Activated CD4-positive, alpha-beta T cell treated with anti-CD3 and anti-CD28 coated beads for 48 hours (primary cell): ENCODE measurements around the gene TIFAB.
"Not testable (repeated sequence)": the region's sequence is repeated elsewhere in the genome, so short reads cannot be mapped to it uniquely, and the experiment has no call there.

ENCODE experiments used
- DNase-seq: peaks from one replicate; pipeline ENCODE4 v3.0.0-alpha.2; 2020

TIFAB gene, protein sequence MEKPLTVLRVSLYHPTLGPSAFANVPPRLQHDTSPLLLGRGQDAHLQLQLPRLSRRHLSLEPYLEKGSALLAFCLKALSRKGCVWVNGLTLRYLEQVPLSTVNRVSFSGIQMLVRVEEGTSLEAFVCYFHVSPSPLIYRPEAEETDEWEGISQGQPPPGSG

DNA sequence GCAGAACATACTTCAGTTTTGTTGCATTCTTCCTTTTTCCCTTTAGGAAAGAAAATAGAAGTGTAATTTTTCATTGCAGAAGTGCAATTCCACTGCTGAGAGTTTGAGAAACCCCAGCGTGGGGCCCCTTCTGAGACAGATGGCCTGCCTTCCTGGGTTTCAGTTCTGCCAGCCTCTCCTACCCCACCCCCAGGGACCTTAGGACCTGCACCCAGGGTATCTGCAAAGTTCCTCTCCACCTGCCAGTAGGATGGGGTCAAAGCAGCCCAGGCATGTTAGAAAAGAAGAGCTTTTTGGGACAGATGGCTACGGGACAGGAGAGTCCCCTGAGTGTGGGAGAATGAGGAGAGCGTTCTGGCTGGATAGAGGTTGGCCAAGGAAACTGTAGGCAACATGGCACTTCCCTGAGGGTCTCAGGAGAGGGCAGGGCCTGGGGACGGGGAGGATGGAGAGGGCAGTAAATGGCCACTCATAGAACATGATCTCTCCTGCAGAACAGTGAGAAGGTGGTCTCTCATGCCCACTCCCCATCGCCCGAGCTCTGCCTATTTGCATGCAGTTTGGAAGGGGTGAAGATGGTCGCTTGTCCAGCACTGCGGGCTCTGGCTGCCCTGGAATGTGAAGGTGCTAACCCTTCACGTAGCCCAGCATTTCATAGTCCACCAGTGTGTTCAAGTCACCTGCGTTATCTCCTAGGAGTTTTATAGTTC lies at the start of gene TIFAB:
Gene TIFAB, minus strand, starts transcription at position 31 of the 710 bp plus-strand sequence. CDS start 2,412 bp downstream, outside the sequence.
- no peak for DNase-seq

DNA sequence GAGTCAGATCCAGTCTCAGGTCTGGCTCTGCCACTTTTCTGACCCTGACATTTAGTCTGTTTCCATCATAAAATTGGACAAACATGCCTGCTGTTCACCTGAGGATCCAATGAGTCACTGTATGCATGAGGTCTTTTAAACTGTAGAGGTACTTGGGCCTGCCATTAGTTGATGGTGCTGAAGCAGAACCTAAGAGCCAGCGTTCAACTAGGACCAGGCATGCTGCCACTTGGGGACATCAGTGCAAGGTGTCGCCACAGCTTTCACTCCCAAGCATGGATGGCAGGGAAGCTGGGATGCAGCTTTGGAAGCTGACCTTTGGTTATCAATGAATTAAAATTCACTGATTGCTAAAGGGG lies 46.5 kb upstream of the TIFAB start:
- DNase-seq: no peak

DNA sequence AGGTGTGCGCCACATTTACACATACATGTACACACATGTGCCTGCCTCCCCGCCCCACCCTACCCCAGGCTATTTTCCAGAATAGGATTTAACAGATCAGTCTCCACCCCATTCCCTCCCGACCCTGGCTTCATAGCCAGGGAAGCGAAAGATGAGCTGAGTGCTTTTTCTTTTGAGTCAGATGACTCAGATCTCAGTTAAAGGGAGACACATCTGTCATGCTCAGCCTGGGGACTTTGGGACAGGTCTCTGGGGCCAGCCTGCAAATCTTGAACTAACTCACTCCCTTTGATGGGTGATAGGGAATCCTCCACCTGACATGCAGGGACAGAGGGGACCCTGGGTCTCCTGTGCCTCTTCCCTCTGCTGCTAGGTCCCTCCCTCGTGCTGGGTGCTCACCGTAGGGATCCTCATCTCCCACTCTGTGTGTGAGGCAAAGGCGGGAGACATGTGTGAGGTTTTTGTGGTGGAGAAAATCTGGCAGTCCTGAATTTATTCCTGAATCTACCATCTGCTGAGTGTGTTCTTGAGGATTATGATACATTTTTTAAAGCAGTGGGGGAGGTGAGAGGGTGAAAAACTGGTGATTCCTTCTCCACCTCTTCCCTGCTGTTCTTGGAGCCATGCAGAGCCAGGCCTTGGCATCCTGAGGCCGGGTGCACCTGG lies 46.0 kb upstream of the TIFAB start:
- DNase-seq: no peak

DNA sequence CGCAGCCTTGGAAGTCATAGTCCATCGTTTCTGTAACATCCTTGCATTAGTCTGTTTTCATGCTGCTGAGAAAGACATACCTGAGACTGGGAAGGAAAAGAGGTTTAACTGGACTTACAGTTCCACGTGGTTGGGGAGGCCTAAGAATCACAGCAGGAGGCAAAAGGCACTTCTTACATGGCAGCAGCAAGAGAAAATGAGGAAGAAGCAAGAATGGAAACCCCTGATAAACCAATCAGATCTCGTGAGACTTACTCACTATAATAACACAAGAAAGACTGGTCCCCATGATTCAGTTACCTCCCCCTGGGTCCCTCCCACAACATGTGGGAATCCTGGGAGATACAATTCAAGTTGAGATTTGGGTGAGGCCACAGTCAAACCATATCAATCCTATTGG lies 43.4 kb upstream of the TIFAB start:
- DNase-seq: not testable (repeated sequence)

DNA sequence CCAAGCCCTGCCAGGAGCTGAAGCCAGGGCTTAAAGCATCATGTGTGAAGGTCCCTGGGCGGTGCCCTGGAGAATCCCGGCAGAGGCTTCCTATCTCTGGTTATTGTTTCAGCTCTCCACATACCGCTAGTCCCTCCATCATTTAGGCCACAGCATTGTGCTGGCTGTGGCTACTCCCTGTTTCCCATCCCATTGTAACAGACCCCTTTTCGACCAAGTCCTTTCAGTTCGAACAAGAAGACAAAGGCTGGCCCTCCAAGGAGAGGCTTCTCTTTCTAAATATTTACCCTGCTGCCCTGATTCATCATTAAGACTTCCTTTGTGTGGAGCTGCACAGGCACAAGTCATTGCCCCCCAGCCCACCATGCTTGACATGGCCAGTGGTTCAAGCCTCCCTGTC lies 42.0 kb upstream of the TIFAB start:
- DNase-seq: no peak

DNA sequence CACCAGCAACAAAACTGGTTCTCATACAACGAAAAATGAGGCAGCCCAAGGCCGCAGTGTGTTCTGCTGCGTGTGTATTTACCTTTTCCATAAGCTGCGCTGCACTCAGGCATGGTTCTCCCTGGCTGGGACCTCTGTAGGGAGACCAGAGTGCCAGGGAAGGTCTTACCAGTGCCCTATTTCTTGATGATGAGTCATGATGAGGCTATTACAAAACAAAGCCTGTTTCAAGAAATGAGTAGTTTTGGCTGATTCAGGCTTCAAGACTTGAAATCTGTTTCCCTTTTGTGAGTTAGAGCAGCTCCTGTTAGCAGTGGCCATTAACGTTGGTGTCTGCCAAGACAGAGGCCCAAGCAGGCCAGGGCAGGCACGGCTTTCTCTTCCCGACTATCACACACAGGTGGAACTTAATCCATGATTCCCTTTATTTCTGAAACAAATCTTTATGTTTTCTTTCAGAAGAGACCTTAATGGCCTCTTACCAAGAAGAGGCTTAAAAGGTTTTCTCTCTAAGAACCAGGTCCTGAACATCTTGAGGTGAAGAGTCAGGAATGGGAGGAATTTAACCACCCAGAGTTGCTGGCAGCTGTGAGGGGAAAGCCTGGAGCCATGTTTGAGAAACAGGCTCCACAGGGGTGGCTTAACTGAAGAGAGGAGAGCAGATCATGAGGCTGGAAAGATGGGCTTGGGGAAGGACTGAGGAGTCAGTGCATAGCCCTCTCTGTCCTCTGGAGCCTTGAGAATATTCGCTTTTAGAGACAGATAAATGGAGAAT lies 41.4 kb upstream of the TIFAB start:
- no peak for DNase-seq

DNA sequence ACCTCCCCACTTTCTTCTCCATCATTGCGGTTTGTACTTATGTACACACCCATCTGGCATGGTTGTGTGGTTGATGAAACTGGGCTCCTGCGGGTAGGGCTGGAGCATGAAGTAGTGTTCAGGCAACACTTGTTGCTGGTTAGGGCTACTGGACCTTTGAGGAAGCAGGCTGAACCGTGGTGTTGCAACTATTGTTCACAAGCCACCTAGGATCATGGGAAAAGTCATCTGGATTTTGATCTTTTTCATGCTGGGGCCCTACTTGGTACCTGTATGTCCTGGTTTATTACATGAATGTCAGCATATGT lies 40.1 kb upstream of the TIFAB start:
- no peak for DNase-seq

DNA sequence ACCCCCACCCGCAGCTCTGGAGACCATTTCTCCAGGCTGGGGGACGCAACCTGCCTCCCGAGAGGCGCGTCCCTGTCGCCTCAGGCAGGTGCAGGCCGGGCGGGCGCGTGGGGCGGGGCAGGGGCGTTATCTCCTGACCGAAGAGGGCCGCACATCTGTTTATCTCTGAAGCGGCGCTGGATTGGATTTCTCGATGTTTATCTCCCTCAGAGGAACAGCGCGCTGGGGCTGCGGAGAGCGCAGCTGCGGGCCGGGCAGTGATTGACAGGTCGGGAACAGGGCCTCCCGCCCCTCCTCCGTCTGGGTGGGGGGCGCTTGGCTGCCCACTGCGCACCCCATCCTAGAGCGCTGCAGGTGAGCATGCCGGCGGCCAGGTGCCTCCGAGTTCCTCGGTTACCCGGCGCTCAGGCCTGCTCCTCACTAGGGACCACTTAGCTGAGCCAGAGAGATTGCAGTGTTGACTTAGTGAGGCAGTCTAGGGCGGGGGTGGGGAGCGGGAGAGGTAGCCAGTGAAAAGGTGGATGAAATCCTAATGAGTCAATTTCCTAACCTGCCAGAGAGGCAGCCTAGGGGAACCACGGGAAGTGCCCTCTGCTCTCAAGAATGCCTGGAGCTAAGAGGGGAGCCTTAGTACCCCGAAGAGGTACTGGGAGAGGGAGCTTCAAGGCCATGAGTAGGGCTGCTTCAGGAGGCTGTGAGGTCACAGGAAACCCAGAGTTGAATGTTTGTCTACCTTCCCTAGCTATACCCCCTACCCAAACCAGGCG lies 39.6 kb upstream of the TIFAB start:
- DNase-seq: no peak

DNA sequence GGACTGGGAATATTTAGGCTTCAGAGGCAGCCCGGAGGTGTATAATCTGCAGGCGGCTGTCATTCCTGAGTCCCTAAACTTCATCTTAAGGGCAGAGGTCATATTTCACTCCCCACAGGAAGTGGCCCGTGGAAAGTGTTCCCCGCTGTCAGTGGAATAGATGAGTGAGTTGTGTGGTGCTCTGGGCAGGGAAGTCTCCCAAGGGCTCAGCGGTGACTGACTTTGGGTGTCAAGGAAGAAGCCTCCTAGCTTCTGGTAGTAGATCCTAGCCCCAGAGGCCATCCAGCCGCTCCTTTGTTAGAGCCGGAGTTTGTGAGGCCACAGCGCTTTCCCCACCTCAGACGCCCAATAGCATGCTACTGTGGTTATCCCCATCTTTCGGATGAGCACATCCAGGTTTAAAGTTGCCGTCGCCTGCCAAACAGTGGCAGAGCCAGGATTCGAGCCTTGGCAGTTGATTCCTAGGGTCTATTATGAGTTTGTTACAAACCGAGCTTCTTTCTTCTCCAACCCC lies 38.9 kb upstream of the TIFAB start:
- DNase-seq: no peak

DNA sequence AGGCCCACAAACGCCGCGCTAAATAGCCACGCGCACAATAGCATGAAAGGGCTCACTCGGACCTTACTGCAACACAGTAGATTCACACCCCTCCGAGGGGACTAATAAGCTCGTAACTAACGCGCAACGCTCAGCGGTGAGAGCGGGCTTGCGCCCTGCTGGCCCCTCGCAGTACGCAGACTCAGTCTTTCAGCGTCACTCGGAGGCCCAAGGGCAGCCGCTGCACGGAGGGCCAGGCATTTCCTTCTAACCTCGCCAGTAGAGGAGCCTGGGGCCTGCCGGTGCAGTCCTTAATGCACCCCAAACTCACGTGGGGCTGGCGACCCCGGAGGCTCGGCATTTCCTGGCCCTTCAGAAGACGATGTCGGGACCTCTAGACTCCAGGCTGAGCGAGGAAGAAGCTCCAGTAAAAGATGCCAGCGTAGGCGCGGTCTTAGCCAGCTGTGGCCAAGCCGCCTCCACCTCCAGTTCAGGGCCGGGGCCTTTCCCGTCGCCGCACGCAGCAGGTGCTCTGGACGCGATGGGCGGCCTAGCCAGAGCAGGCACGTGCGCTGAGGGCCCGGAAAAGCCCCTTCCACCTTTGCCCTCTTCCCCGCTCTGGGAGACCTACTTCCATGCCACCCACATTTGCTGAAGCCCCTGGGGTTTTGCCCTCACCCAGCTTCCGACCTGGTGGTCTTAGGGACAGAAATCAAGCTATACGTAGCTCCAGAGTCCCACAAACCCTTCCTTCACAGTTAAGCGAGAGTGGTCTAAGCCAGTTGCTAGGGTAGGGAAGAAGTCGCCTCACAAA lies 38.3 kb upstream of the TIFAB start:
- DNase-seq: no peak

DNA sequence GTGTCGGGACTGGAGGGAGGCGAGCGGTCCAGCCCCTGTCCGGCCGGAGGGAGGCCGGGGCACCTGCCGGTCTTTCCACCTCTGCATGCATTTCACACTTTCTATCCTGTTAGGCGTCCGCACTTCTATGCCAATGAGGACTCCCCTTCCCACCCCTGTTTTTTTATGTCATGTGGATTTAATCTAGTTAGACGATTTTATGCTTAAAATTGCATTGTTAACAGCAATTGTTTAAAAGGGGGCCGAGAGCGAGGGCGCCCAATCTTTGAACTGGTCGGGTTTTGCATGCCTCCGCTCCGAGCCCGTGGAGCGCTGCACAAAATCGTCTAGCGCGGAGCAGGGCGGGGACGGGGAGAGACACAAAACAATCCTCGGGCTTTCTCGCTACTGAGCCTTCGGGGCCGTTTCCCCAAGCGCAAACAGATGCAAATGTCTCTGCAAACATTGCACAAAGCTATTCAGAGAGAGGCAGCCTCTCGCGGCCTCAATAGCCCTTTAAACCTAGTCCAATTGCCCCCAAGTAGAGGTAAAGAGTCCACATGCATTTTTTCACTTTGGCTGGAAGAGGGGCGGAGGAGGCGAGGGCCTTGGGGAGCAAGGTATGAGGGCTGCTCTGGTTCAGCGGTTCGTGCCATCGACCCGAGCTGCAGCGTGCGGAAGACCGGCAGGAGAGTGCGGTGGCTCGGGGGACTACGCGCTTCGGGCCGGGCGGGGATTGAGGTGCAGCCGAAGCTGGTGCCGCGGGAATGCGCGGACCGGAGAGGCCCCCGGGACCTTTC lies 37.5 kb upstream of the TIFAB start:
- DNase-seq: peak; percentile 21

DNA sequence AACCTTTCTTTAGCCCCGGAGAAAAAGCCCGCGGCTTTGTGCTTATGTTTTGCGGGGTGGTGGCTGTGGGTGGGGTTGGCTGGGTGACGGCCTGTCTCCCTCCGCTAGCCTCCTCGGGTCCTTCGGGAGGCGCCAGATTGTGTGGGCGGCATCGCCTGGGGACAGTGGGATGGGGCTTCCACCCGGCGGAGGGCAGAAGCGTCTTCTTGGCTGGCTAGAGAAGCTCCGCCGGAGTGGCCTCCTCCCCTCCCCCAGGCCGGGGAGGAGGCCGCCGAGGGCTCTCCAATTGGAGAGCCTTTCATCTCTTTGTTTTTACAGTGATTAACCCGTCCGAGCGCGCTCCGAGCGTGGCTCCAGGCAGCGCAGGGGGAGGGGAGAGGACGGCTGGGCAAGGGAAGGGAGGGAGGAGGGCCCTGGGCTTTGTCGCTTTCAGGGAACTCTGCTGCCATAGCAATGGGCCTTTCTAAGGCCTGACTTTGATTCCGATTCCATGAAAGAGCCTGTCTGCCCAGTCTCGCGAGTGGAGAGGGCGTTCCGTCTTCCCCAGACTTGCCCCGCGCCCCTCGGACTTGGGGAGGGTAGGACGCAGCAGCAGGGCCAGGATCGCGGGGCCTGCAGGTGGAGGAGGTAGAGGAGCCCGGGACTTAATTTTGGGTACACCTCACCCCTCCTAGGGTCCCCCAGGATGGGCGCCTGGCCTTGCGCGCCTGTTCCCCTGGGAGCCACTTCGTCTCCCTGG lies 36.7 kb upstream of the TIFAB start:
- DNase-seq: no peak

DNA sequence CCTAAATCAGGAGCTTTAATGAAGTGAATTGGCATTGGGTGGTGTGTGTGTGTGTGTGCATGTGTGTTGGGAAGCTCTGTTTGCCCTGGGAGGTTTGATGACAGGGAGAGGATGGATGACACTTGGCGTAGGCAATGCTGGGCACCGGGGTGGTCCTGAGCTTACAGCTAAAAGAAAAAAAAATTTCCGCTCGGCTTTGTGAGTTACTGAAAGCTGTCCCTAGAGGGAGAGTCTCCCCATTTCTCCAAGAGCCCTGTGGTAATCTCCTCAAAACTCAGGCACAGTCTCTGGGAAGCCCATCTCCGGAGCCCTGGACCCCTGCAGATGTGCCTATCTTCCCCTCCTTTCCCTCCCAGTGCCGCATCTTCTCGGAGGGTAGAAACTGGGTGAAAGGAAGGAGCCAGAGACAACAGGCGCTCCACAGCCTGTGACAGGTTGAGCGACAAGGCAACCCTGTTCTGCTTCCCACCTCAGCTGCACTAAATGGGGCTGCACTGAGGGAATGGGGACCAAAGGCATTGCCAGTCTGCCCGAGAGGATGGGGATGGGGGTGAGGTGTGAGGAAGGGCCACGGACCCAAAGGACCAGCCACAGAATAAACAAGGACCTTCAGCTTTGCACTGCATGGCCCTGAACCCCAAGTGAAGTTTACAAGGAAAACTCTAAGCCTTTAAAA lies 35.8 kb upstream of the TIFAB start:
- no peak for DNase-seq

DNA sequence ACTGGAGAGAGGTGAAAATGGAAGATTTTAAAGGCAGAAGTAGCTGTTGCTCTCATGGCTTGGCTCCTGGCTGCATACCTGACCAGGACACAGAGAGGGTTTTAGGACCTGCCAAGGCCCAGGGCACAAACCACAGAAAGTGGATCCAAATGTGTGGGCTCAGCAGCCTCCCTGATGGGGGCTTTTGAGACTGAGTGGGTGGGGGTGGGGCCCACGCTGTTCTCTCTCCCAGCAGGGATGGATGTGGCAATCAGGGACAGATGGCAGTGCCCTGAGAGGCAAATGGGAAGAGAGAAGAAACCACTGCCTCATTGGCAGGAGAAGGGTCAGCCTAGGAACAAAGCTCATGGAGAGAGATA lies 34.9 kb upstream of the TIFAB start:
- DNase-seq: no peak

DNA sequence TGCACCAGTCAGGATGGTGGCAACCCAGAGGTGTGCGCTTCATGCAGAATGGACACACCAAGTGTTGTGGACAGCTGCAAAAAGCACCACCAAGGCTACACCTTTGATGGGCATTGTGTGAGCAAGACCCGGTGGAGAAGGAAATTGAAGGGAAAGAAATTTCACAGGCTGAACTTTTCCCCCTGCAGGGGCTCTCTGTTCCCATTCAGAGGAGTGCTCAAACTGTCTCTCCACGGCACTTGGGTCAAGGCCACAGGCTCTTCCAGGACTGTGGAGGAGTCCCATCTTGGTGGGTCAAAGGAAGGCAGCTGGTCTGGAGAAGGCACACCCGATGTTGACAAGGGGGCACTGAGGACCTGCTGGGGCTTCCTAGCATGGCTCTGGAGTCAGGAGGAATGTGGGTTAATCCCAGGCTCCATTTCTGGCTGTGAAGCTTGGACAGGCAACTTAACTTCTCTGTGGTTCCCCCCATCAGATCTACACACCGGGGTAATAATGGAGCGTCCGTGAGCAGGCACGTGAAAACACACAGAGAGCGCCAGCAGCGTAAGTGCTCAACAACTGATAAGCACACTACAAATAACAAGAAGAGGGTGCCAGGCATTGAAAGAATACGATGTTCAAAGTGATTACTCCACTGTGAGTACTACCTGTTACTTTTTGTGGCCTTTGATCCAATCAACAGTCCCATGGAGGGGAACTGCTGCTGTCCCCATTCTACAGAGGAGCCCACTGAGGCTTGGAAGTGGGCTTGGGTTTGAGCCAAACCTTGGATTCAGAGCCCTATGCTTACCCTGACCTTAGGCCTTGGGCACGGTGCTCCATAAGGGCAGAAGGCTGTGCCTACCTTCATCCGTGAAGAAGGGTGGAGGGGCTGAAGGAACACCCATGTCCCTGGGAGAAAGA lies 34.2 kb upstream of the TIFAB start:
- no peak for DNase-seq

DNA sequence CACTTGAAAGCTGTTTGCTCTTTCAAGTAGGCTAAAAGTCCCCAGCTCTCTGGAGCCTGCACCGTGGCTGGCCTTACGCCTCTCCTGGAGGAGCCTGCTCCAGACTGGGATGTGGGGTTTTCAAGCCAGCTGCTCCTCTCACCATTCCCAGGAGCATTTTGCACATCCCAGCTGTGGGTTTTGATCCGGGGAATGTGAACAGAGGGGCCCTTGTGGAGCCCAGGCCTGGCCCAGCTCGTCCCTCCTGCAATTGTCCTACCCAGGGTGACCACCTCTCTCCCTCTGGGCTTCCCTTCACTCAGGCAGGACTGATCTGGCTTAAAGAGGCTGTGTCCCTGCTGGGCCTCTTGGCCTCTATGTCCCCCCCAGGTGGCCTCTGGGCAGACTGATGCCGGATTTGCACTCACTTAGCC lies 32.5 kb upstream of the TIFAB start:
- DNase-seq: no peak

DNA sequence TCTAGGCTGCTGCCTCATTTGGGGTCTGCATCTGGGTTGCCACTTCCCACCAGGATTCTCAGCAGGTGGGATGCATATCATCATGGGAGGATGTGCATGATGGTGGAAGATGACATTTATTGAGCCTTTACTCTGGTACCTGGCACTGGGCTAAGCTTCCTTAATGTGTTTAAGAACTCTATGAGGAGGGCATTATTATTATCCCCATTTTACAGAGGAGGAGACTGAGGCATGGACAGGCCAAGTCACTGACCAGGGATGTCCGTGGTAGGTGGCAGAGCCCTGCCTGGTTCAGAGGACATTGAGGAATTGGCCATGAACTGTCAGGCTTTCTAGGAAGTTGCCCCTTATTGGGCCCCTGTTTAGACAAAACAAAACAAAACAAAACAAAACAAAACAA lies 31.1 kb upstream of the TIFAB start:
- DNase-seq: no peak

DNA sequence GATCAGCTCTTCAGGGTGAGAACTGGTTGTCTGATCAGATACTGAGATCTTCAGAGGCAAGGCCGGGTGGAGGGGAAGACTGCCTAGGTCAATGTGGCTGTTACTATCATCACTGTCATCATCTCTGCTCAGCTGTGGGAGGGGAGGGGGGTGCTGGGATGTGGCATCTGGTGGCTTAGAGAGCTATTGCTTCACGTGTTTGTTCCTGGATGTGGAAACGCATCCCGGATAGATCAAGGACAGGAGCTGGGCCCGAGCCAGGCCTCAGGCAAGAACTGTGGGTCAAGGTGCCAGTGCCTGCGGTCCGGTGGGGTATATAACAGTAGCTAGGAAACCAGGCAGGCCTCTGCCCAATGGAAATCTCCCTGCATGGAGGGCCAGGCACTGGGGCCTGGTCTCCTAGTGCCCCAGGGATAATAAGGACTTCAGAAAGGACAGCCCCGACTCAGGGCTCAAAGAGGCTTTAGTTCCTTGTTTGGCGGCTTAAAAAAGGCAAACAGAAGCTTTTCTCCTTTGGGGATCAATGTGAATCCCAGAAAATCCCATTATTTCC lies 30.3 kb upstream of the TIFAB start:
- DNase-seq: no peak

DNA sequence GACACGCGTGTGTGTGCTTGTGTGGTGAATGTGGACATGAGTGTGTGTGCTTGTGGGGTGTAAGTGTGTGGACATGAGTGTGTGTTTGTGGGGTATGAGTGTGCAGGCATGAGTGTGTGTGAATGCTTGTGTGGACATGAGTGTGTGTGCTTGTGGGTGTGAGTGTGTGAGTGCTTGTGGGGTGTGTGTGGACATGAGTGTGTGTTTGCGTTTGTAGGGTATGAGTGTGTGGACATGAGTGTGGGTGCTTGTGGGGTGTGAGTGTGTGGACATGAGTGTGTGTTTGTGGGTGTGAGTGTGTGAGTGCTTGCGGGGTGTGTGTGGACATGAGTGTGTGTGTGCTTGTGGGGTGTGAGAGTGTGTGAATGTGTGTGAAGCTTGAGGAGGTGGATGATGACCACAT lies 29.8 kb upstream of the TIFAB start:
- no peak for DNase-seq
